Measurements from ENCODE around the gene ARHGAP24. TPM values are rescaled to one million over a fixed set of nuclear protein-coding genes. Genes with fewer than 3 reads are reported as not detected.

Gene ARHGAP24
- total and polyA plus RNA-seq, 2 donors from 2014 or later: 78.1 to 94.7 TPM

GRCh38 chr4:85580489-85580888, 105.5 kb downstream of the ARHGAP24 start:
- DNase-seq (no peak), FAIRE-seq (no peak)
- no peaks in the 10 kb centered on the region for H3K4me1 ChIP-seq (ENCODE audit: control insufficient read depth in 2 of 3, insufficient read depth in 2 of 3, low read depth in 1 of 3, low read length in 3 of 3)
- TF ChIP-seq CTCF (IDR thresholded peaks at IDR 0.05; ENCODE audit: borderline replicate concordance, extremely low read depth, insufficient read depth): no peak
- H3K27ac ChIP-seq (ENCODE audit: low read depth in 2 of 2, low read length in 2 of 2): no peak overlapping the region
- no peak overlapping the region for H3K4me3 ChIP-seq (ENCODE audit: low read length in 3 of 3)
- intact Hi-C loops (cut with DNase I): no loop called here
- H3K36me3 ChIP-seq (ENCODE audit: control insufficient read depth in 2 of 3, insufficient read depth in 3 of 3, low read length in 3 of 3): no peaks in the 10 kb centered on the region
- H3K27me3 ChIP-seq (ENCODE audit: control insufficient read depth, insufficient read depth, low read length): no peaks in the 10 kb centered on the region
- no peak overlapping the region for H3K9ac ChIP-seq (ENCODE audit: low read length in 3 of 3)
- no peaks in the 10 kb centered on the region for H3K9me3 ChIP-seq (ENCODE audit: control insufficient read depth in 2 of 3, insufficient read depth in 1 of 3, low read length in 3 of 3)

GRCh38 chr4:85587952-85588351, 113.0 kb downstream of the ARHGAP24 start:
- no peak overlapping the region for H3K27ac ChIP-seq (ENCODE audit: low read depth in 2 of 2, low read length in 2 of 2)
- no peaks in the 10 kb centered on the region for H3K36me3 ChIP-seq (ENCODE audit: control insufficient read depth in 2 of 3, insufficient read depth in 3 of 3, low read length in 3 of 3)
- no peaks in the 10 kb centered on the region for H3K4me1 ChIP-seq (ENCODE audit: control insufficient read depth in 2 of 3, insufficient read depth in 2 of 3, low read depth in 1 of 3, low read length in 3 of 3)
- no peaks in the 10 kb centered on the region for H3K27me3 ChIP-seq (ENCODE audit: control insufficient read depth, insufficient read depth, low read length)
- intact Hi-C loops (cut with DNase I): no loop called here
- no peak for FAIRE-seq
- no peak overlapping the region for H3K9ac ChIP-seq (ENCODE audit: low read length in 3 of 3)
- TF ChIP-seq CTCF (IDR thresholded peaks at IDR 0.05; ENCODE audit: borderline replicate concordance, extremely low read depth, insufficient read depth): no peak
- H3K4me3 ChIP-seq (ENCODE audit: low read length in 3 of 3): no peak overlapping the region
- DNase-seq: no peak
- no peaks in the 10 kb centered on the region for H3K9me3 ChIP-seq (ENCODE audit: control insufficient read depth in 2 of 3, insufficient read depth in 1 of 3, low read length in 3 of 3)

GRCh38 chr4:85591406-85592098, 116.6 kb downstream of the ARHGAP24 start:
- intact Hi-C loops (cut with DNase I): no loop called here
- DNase-seq: peak in 2 of 5 donors; percentile 62 to 68
- H3K4me1 ChIP-seq (ENCODE audit: control insufficient read depth in 2 of 3, insufficient read depth in 2 of 3, low read depth in 1 of 3, low read length in 3 of 3): no peaks in the 10 kb centered on the region
- H3K36me3 ChIP-seq (ENCODE audit: control insufficient read depth in 2 of 3, insufficient read depth in 3 of 3, low read length in 3 of 3): no peaks in the 10 kb centered on the region
- TF ChIP-seq CTCF (IDR thresholded peaks at IDR 0.05; ENCODE audit: borderline replicate concordance, extremely low read depth, insufficient read depth): no peak
- H3K27ac ChIP-seq (ENCODE audit: low read depth in 2 of 2, low read length in 2 of 2): no peak overlapping the region
- no peaks in the 10 kb centered on the region for H3K27me3 ChIP-seq (ENCODE audit: control insufficient read depth, insufficient read depth, low read length)
- H3K4me3 ChIP-seq (ENCODE audit: low read length in 3 of 3): no peak overlapping the region
- FAIRE-seq: no peak
- H3K9ac ChIP-seq (ENCODE audit: low read length in 3 of 3): no peak overlapping the region
- H3K9me3 ChIP-seq (ENCODE audit: control insufficient read depth in 2 of 3, insufficient read depth in 1 of 3, low read length in 3 of 3): no peaks in the 10 kb centered on the region
